CD4-positive, alpha-beta T cell (primary cell): ENCODE data around the gene RAD51B. TPM values are rescaled to one million over a fixed set of nuclear protein-coding genes. Genes with fewer than 3 reads are reported as not detected.

Experiments used
- ATAC-seq: fragments of 200-7000 bp; cut with Tn5 transposase; one replicate; pipeline ENCODE4 v1.10.0; 2022; ENCODE audit warnings: mild to moderate bottlenecking; ENCODE audit not compliant: poor library complexity
- CTCF ChIA-PET: fragments of 350-600 bp; sonication (Branson Sonifier 250); formaldehyde crosslinking; loops from one replicate; lab custom pipeline; 2021; ENCODE audit warnings: antibody characterized with exemption, inconsistent platforms; lab: Charles Lee
- POLR2A ChIA-PET: fragments of 350-600 bp; sonication (Branson Sonifier 250); formaldehyde crosslinking; loops from one replicate; lab custom pipeline; 2021; ENCODE audit warnings: antibody characterized with exemption, inconsistent platforms; lab: Charles Lee
- DNase-seq, 14 experiments: peaks; one replicate each; pipeline ENCODE4 v3.0.0-alpha.2; 2013 to 2020; ENCODE audit warnings: mixed read lengths in 2 of 14
- H3K27ac ChIP-seq, 2 donors: one replicate each; pipeline versions ENCODE4 v1.5.1 to v1.7.0; 2013; ENCODE audit warnings: low read length in 2 of 2, low read depth in 1 of 2, mild to moderate bottlenecking in 1 of 2
- H3K27me3 ChIP-seq, 2 experiments: 1 replicate in 1 of 2; 2 replicates in 1 of 2; pipeline versions ENCODE4 v1.6.1 to v1.7.0; 2013; ENCODE audit warnings: low read length in 2 of 2, control low read depth in 1 of 2, mild to moderate bottlenecking in 1 of 2, moderate library complexity in 1 of 2; ENCODE audit not compliant: insufficient read depth in 2 of 2, control insufficient read depth in 1 of 2
- H3K36me3 ChIP-seq: one replicate; pipeline ENCODE4 v1.6.1; 2013; ENCODE audit warnings: low read length, control low read depth; ENCODE audit not compliant: insufficient read depth
- H3K4me1 ChIP-seq: one replicate; pipeline ENCODE4 v1.6.1; 2013; ENCODE audit warnings: low read length, control low read depth; ENCODE audit not compliant: insufficient read depth
- H3K4me3 ChIP-seq: one replicate; pipeline ENCODE4 v1.5.1; 2013; ENCODE audit warnings: mild to moderate bottlenecking, low read length, moderate library complexity
- H3K9me3 ChIP-seq, 2 experiments: 1 replicate in 1 of 2; 2 replicates in 1 of 2; pipeline versions ENCODE4 v1.6.1 to v1.7.0; 2013; ENCODE audit warnings: low read length in 2 of 2, mild to moderate bottlenecking in 2 of 2, control low read depth in 1 of 2, moderate library complexity in 1 of 2; ENCODE audit not compliant: control insufficient read depth in 1 of 2, insufficient read depth in 1 of 2
- H3K27ac Mint-ChIP-seq: one replicate; pipeline ENCODE4 v1.8.0; 2020; ENCODE audit warnings: mixed read lengths
- H3K27me3 Mint-ChIP-seq: one replicate; pipeline ENCODE4 v1.8.0; 2021; ENCODE audit warnings: mixed read lengths
- H3K36me3 Mint-ChIP-seq: one replicate; pipeline ENCODE4 v1.8.0; 2021; ENCODE audit warnings: low read depth, mixed read lengths
- H3K4me1 Mint-ChIP-seq: one replicate; pipeline ENCODE4 v1.8.0; 2021; ENCODE audit warnings: low read depth, mixed read lengths
- H3K4me3 Mint-ChIP-seq: one replicate; pipeline ENCODE4 v1.8.0; 2020; ENCODE audit warnings: mild to moderate bottlenecking, mixed read lengths
- H3K9me3 Mint-ChIP-seq: one replicate; pipeline ENCODE4 v1.8.0; 2020; ENCODE audit warnings: mixed read lengths
- CTCF ChIP-seq: fragments of 200-600 bp; IDR thresholded peaks from one replicate; pipeline ENCODE4 v1.8.0; 2022; ENCODE audit warnings: antibody characterized with exemption, mild to moderate bottlenecking
- intact Hi-C, 2 experiments: fragments of 100-400 bp; cut with DNase I in 1 of 2; cut with micrococcal nuclease in 1 of 2; formaldehyde crosslinking; loops; one replicate each; pipeline versions ENCODE4 v1.15.1 to v1.9.0; 2023 to 2025; cut with DNase I, micrococcal nuclease
- total RNA-seq, 174 experiments: library from RNA in 2 of 174; stranded (reverse) in 2 of 174; gene quantifications; one replicate each; pipeline ENCODE4 v1.2.3 and lab custom pipeline; 2021 to 2026

RAD51B gene
- total RNA-seq, 2 experiments from 2014 or later = 18.4 to 20.0 TPM

- H3K9me3 ChIP-seq = no peaks in the 10 kb centered on the region
- H3K4me1 ChIP-seq = peaks cover 13% of the 10 kb centered on the region
- ChIA-PET POLR2A (no interaction called here), CTCF (no interaction called here)
- no peaks in the 10 kb centered on the region for H3K27me3 Mint-ChIP-seq
- no peaks in the 10 kb centered on the region for H3K36me3 ChIP-seq
- H3K27ac ChIP-seq = no peak overlapping the region
- ATAC-seq (no peak), DNase-seq (no peak)
- no peaks in the 10 kb centered on the region for H3K9me3 Mint-ChIP-seq
- intact Hi-C loops = no loop called here
- H3K27me3 ChIP-seq = no peaks in the 10 kb centered on the region
- H3K36me3 Mint-ChIP-seq = no peaks in the 10 kb centered on the region
- H3K27ac Mint-ChIP-seq = no peak overlapping the region
- no peak overlapping the region for H3K4me3 ChIP-seq
- H3K4me1 Mint-ChIP-seq = peaks cover 26% of the 10 kb centered on the region
- no peak overlapping the region for H3K4me3 Mint-ChIP-seq
- TF ChIP-seq CTCF = no peak
Observed at GRCh38 chr14:68341411-68342212, 522.0 kb downstream of the RAD51B start.

- Histone ChIP-seq H3K27me3 (no peaks in the 10 kb centered on the region), H3K4me1 (peaks cover 13% of the 10 kb centered on the region), H3K4me3 (no peak overlapping the region), H3K36me3 (no peaks in the 10 kb centered on the region), H3K9me3 (no peaks in the 10 kb centered on the region), H3K27ac (no peak overlapping the region)
- Mint-ChIP-seq H3K27me3 (no peaks in the 10 kb centered on the region), H3K4me3 (no peak overlapping the region), H3K9me3 (no peaks in the 10 kb centered on the region), H3K27ac (no peak overlapping the region), H3K36me3 (no peaks in the 10 kb centered on the region), H3K4me1 (peaks cover 26% of the 10 kb centered on the region)
- intact Hi-C loops = no loop called here
- POLR2A ChIA-PET = no interaction called here
- ATAC-seq (no peak), DNase-seq (no peak)
- no peak for TF ChIP-seq CTCF
- CTCF ChIA-PET = no interaction called here
Observed at GRCh38 chr14:68342216-68342763, 522.7 kb downstream of the RAD51B start.

- H3K27ac ChIP-seq = no peak overlapping the region
- intact Hi-C loops = no loop called here
- Mint-ChIP-seq H3K27me3 (no peaks in the 10 kb centered on the region), H3K4me1 (peaks cover 26% of the 10 kb centered on the region), H3K27ac (no peak overlapping the region), H3K9me3 (no peaks in the 10 kb centered on the region), H3K36me3 (no peaks in the 10 kb centered on the region), H3K4me3 (no peak overlapping the region)
- no peak for TF ChIP-seq CTCF
- no peak for DNase-seq
- H3K4me1 ChIP-seq = peaks cover 13% of the 10 kb centered on the region
- no peaks in the 10 kb centered on the region for H3K36me3 ChIP-seq
- no peak overlapping the region for H3K4me3 ChIP-seq
- no peak for ATAC-seq
- CTCF ChIA-PET = no interaction called here
- POLR2A ChIA-PET = interaction anchor here (1.0 kb wide), 1 partner anchor 60 kb away, joined by 3 read pairs; no protein-coding TSS in a partner anchor
- H3K9me3 ChIP-seq = no peaks in the 10 kb centered on the region
- H3K27me3 ChIP-seq = no peaks in the 10 kb centered on the region
Observed at GRCh38 chr14:68343534-68344118, 524.0 kb downstream of the RAD51B start.
